Stomach (tissue), 4 donors: Measurements from ENCODE around the gene ELN.
A peak's percentile ranks its signal among the peaks of the same experiment; 100 is the strongest.

Experiments used
- POLR2A ChIP-seq, 4 donors: fragments of 450-650 bp; IDR thresholded peaks; one replicate each; pipeline ENCODE4 v1.6.1; 2016; ENCODE audit warnings: antibody characterized with exemption in 4 of 4, control low read depth in 2 of 4, mild to moderate bottlenecking in 1 of 4, moderate library complexity in 1 of 4
- POLR2AphosphoS5 ChIP-seq, 3 donors: sonication (generic); formaldehyde crosslinking; IDR thresholded peaks; one replicate each; pipeline ENCODE4 v1.6.1; 2016; ENCODE audit warnings: antibody characterized with exemption in 3 of 3
- TF ChIP-seq, protein P1 (sequence below), 7 experiments: fragments of 450-650 bp in 4 of 7; fragments of 200-600 bp in 3 of 7; sonication (generic) in 3 of 7; IDR thresholded peaks; one replicate each; pipeline ENCODE4 v1.5.1; 2016 to 2019; ENCODE audit warnings: antibody characterized with exemption in 7 of 7, control low read depth in 2 of 7, mild to moderate bottlenecking in 1 of 7

DNA sequence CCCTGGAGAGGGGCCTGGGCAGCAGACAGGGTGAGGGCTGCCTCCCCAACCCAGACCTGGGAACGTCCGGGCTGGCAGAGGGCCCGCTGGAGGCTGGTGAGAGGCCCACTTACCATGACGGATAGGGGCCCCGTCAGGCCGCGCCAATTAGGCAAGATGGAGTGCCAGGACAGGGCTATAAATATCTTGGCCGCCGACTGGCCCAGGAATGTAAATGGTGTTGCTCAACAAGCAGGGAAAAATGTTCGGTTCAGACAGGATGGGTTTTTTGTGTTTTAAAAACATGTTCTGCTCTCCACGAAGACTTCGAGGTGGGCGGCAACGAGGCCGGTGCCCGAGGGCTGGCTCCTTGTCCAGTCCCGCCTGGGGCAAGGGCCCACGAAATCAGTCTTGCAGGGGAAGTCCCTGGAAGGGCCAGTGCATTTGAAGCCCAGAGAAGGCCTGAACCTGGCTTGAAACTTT is 35.8 kb upstream of the ELN start:
- TF ChIP-seq, protein P1, sequence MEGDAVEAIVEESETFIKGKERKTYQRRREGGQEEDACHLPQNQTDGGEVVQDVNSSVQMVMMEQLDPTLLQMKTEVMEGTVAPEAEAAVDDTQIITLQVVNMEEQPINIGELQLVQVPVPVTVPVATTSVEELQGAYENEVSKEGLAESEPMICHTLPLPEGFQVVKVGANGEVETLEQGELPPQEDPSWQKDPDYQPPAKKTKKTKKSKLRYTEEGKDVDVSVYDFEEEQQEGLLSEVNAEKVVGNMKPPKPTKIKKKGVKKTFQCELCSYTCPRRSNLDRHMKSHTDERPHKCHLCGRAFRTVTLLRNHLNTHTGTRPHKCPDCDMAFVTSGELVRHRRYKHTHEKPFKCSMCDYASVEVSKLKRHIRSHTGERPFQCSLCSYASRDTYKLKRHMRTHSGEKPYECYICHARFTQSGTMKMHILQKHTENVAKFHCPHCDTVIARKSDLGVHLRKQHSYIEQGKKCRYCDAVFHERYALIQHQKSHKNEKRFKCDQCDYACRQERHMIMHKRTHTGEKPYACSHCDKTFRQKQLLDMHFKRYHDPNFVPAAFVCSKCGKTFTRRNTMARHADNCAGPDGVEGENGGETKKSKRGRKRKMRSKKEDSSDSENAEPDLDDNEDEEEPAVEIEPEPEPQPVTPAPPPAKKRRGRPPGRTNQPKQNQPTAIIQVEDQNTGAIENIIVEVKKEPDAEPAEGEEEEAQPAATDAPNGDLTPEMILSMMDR (IDR thresholded peaks at IDR 0.05): no peak
- no peak for TF ChIP-seq POLR2A (IDR thresholded peaks at IDR 0.05)
- peak; percentile 60 to 87 (median 73) for TF ChIP-seq POLR2AphosphoS5 (IDR thresholded peaks at IDR 0.05)
